K562 (cell line): ENCODE data around the gene LENEP. TPM values are rescaled to one million over a fixed set of nuclear protein-coding genes. Genes with fewer than 3 reads are reported as not detected.

Experiments
- BDP1 ChIP-seq: IDR thresholded peaks from 3 replicates; pipeline ENCODE4 v1.6.1; 2011; ENCODE audit not compliant: insufficient read length, insufficient read depth
- EHMT2 ChIP-seq: fragments of 450-650 bp; IDR thresholded peaks from 2 replicates; pipeline ENCODE4 v1.6.1; 2018; ENCODE audit warnings: antibody characterized with exemption
- FOXP1 ChIP-seq: sonication (generic); formaldehyde crosslinking; IDR thresholded peaks from 2 replicates; pipeline ENCODE4 v1.8.0; 2022; ENCODE audit warnings: mild to moderate bottlenecking, missing genetic modification reagents
- GATAD2B ChIP-seq: fragments of 450-650 bp; IDR thresholded peaks from 2 replicates; pipeline ENCODE4 v1.6.1; 2017; ENCODE audit warnings: mild to moderate bottlenecking, borderline replicate concordance
- GTF2F1 ChIP-seq: IDR thresholded peaks from 2 replicates; pipeline ENCODE4 v1.6.1; 2011; ENCODE audit warnings: low read depth, low read length, improper control_type of control experiment
- HEY1 ChIP-seq: fragments of 250-450 bp; sonication (Bioruptor Pico); IDR thresholded peaks from 2 replicates; pipeline ENCODE4 v1.5.0; 2020; ENCODE audit warnings: mild to moderate bottlenecking, moderate library complexity, borderline replicate concordance
- KHSRP ChIP-seq: fragments of 450-650 bp; IDR thresholded peaks from 2 replicates; pipeline ENCODE4 v1.6.1; 2017
- POU5F1 ChIP-seq: fragments of 150-350 bp; IDR thresholded peaks from 2 replicates; pipeline ENCODE4 v1.6.1; 2014; ENCODE audit warnings: borderline replicate concordance, low read length, low read depth, mild to moderate bottlenecking; ENCODE audit not compliant: partially characterized antibody
- RBM22 ChIP-seq: fragments of 200-400 bp; formaldehyde crosslinking; IDR thresholded peaks from 2 replicates; pipeline ENCODE4 v1.6.1; 2018; ENCODE audit warnings: low read length, low read depth; ENCODE audit not compliant: poor library complexity, severe bottlenecking
- RBM25 ChIP-seq: fragments of 200-400 bp; formaldehyde crosslinking; IDR thresholded peaks from 2 replicates; pipeline ENCODE4 v1.6.1; 2018; ENCODE audit warnings: low read length, low read depth, moderate library complexity; ENCODE audit not compliant: severe bottlenecking
- RBM34 ChIP-seq: fragments of 200-400 bp; formaldehyde crosslinking; IDR thresholded peaks from 2 replicates; pipeline ENCODE4 v1.6.1; 2018; ENCODE audit warnings: low read length, borderline replicate concordance; ENCODE audit not compliant: insufficient read depth
- REST ChIP-seq, 2 experiments: fragments of 450-650 bp; formaldehyde crosslinking in 1 of 2; IDR thresholded peaks; 2 replicates each; pipeline versions ENCODE4 v1.4.0 to v1.6.1; 2014 to 2020; ENCODE audit warnings: mild to moderate bottlenecking in 2 of 2, borderline replicate concordance in 1 of 2, low read depth in 1 of 2
- RFX1 ChIP-seq: fragments of 450-650 bp; IDR thresholded peaks from 2 replicates; pipeline ENCODE4 v1.6.1; 2016; ENCODE audit warnings: mild to moderate bottlenecking, moderate library complexity
- RFX5 ChIP-seq: IDR thresholded peaks from 2 replicates; pipeline ENCODE4 v1.6.1; 2011; ENCODE audit warnings: low read depth, mild to moderate bottlenecking, improper control_type of control experiment, low read length
- SETDB1 ChIP-seq: IDR thresholded peaks from one replicate; pipeline ENCODE4 v1.6.1; 2012; ENCODE audit warnings: low read length, control low read depth, inconsistent platforms
- SMARCA4 ChIP-seq: fragments of 450-650 bp; IDR thresholded peaks from 2 replicates; pipeline ENCODE4 v1.6.1; 2016
- SMC3 ChIP-seq: conservative IDR thresholded peaks from 2 replicates; pipeline ENCODE4 v1.6.1; 2011; ENCODE audit warnings: low read depth, low read length, improper control_type of control experiment; ENCODE audit not compliant: insufficient read depth
- SPI1 ChIP-seq: IDR thresholded peaks from 2 replicates; pipeline ENCODE4 v1.6.1; 2011; ENCODE audit warnings: low read depth, low read length, control low read depth, borderline replicate concordance
- TBP ChIP-seq: optimal IDR thresholded peaks from 2 replicates; pipeline ENCODE3; 2011; ENCODE audit warnings: low read depth, low read length, improper control_type of control experiment
- ZBED1 ChIP-seq: IDR thresholded peaks from 2 replicates; pipeline ENCODE4 v1.6.1; 2014
- ZFP36 ChIP-seq: fragments of 150-350 bp; IDR thresholded peaks from 2 replicates; pipeline ENCODE4 v1.6.1; 2018; ENCODE audit warnings: low read length, low read depth; ENCODE audit not compliant: partially characterized antibody
- polyA plus RNA-seq, 8 experiments: library from polyadenylated mRNA; depleted of rRNA in 4 of 8; stranded (reverse) in 5 of 8; unstranded in 3 of 8; fragments of >200 nt; fragmentation: Nextera tagmentation in 2 of 8; fragmentation: Illumina TruSeq in 1 of 8; extraction: Ambion mirVana in 2 of 8; extraction: Trizol in 1 of 8; gene quantifications; 2 replicates each; pipeline versions ENCODE4 v1.2.1 to v1.2.3, GENCODE V29; 2011 to 2014; ENCODE audit warnings: inconsistent platforms in 1 of 8, missing spikeins in 1 of 8
- total RNA-seq, 7 experiments: library from RNA; depleted of rRNA in 6 of 7; stranded (reverse); fragments of >200 nt in 6 of 7; fragmentation: Illumina TruSeq in 2 of 7; extraction: Trizol in 2 of 7; gene quantifications; 2 replicates each; pipeline versions ENCODE4 v1.2.1 to v1.2.3, GENCODE V29; 2011 to 2021; ENCODE audit warnings: low replicate concordance in 1 of 7

LENEP gene
- total and polyA plus RNA-seq, 9 of the 15 experiments (the other 6 are each of a cell fraction or from before 2014, with no cell fraction given) = 0.23 to 0.87 (median 0.67) TPM; not detected in 5

GRCh38 chr1:154974102-154974807 is 19.1 kb upstream of the LENEP start, which contains the start of gene CKS1B (continued):
- TF ChIP-seq RFX1 (no peak), RBM34 (no peak), FOXP1 (CRISPR knock-in tag) (peak; percentile 77; the same call in 1 of the 2 replicates), RBM25 (peak; percentile 97), SETDB1 (no peak), RBM22 (no peak), BDP1 (no peak), GATAD2B (no peak; the same call in 1 of the 2 replicates), TBP (peak; percentile 18), RFX5 (no peak), GTF2F1 (no peak), ZBED1 (no peak), ZFP36 (no peak), SMC3 (no peak), REST (IDR thresholded peaks at IDR 0.05; ENCODE audit: borderline replicate concordance) (no peak), REST (CRISPR knock-in tag; IDR thresholded peaks at IDR 0.05; ENCODE audit: low read depth) (no peak), POU5F1 (no peak), EHMT2 (no peak), SPI1 (peak; percentile 43; the same call in 1 of the 2 replicates), SMARCA4 (no peak), HEY1 (CRISPR knock-in tag) (no peak), KHSRP (no peak)
